Testis (tissue), 2 donors: Measurements from ENCODE around the gene RAD23A.

ENCODE experiments used
- POLR2A ChIP-seq: fragments of 450-650 bp; IDR thresholded peaks from one replicate; pipeline ENCODE4 v1.6.1; 2017; ENCODE audit warnings: antibody characterized with exemption, mild to moderate bottlenecking, moderate library complexity
- TF ChIP-seq, protein P1 (sequence below), 3 experiments: fragments of 450-650 bp in 2 of 3; fragments of 200-600 bp in 1 of 3; sonication (generic) in 1 of 3; IDR thresholded peaks; one replicate each; pipeline ENCODE4 v1.5.1; 2016 to 2019; ENCODE audit warnings: antibody characterized with exemption in 3 of 3, mild to moderate bottlenecking in 2 of 3, moderate library complexity in 1 of 3

DNA sequence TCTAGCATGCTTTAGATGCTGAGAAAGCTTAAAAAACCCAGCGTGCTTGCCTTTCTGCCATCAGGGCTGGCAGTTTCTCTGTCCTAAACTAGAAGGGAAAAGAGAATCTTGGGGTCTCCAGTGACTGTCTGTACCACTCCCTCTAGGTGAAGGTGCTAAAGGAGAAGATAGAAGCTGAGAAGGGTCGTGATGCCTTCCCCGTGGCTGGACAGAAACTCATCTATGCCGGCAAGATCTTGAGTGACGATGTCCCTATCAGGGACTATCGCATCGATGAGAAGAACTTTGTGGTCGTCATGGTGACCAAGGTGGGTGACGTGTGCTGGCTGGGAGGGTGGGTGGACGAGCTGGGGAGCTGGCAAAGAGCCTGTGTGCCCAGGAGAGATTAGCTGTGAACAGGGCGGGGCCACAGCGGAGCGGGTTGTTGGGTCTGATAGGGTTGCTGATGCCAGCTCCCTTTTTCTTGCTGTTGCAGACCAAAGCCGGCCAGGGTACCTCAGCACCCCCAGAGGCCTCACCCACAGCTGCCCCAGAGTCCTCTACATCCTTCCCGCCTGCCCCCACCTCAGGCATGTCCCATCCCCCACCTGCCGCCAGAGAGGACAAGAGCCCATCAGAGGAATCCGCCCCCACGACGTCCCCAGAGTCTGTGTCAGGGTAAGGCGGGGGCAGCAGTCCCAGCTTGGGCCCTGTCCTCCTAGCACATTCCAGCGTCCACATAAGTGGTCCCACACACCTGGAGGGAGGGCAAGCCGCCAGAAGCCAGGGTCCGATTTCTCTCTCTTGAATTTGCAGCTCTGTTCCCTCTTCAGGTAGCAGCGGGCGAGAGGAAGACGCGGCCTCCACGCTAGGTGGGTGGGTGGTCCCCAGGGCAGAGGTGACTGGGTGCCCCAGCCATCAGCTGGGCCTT is 2.3 kb downstream of the RAD23A start:
- TF ChIP-seq, protein P1, sequence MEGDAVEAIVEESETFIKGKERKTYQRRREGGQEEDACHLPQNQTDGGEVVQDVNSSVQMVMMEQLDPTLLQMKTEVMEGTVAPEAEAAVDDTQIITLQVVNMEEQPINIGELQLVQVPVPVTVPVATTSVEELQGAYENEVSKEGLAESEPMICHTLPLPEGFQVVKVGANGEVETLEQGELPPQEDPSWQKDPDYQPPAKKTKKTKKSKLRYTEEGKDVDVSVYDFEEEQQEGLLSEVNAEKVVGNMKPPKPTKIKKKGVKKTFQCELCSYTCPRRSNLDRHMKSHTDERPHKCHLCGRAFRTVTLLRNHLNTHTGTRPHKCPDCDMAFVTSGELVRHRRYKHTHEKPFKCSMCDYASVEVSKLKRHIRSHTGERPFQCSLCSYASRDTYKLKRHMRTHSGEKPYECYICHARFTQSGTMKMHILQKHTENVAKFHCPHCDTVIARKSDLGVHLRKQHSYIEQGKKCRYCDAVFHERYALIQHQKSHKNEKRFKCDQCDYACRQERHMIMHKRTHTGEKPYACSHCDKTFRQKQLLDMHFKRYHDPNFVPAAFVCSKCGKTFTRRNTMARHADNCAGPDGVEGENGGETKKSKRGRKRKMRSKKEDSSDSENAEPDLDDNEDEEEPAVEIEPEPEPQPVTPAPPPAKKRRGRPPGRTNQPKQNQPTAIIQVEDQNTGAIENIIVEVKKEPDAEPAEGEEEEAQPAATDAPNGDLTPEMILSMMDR (IDR thresholded peaks at IDR 0.05) = no peak
- no peak for TF ChIP-seq POLR2A
